GM18951 (cell line): Measurements from ENCODE around the gene IQCC.

Experiments
- POLR2A ChIP-seq: IDR thresholded peaks from 4 replicates; pipeline ENCODE4 v1.6.1; 2011; ENCODE audit warnings: mild to moderate bottlenecking; ENCODE audit not compliant: insufficient read length, insufficient read depth; ENCODE audit errors: extremely low read depth
- in situ Hi-C: fragments of 300-500 bp; cut with MboI; formaldehyde crosslinking; loops from one replicate; pipeline ENCODE4 v1.12.0; 2022; ENCODE audit warnings: low sequenced_read_pairs, mixed read lengths, inconsistent platforms; ENCODE audit not compliant: unreplicated experiment

IQCC gene

DNA sequence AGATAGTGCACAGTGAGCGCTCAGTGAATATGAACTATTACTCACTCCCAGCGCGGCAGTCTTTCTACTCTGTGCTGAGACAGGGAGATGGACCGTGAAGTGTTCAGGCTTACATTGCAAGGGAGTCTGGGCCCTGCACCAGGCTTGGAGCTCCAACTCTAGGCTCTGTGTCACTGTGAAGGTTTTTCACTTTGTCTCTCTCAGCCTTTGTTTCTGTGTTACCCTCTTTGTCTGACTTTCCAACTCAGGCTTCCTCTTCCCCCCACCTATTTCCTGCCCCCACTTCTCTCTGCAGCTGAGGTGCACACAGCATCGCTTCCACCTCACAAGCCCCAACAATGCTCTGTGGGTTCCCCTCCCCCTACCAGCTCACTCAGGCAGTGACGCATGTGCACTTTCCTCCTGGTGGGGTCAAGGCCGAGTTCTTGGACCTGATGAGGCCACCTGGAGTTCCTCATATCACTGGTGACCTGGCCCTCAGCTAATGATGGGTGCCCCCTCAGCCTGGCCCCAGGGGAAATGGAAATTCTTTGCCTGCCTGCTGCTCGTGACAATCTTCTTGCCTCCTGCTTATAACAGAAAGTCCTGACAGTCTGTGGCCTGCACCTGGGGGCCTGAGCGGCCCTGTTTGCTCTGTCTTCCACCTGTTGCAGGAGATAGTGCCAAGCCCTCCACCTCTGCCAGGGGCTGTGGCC is 44.5 kb downstream of the IQCC start:
- peak; percentile 59 for TF ChIP-seq POLR2A
- in situ Hi-C loops = no loop called here

DNA sequence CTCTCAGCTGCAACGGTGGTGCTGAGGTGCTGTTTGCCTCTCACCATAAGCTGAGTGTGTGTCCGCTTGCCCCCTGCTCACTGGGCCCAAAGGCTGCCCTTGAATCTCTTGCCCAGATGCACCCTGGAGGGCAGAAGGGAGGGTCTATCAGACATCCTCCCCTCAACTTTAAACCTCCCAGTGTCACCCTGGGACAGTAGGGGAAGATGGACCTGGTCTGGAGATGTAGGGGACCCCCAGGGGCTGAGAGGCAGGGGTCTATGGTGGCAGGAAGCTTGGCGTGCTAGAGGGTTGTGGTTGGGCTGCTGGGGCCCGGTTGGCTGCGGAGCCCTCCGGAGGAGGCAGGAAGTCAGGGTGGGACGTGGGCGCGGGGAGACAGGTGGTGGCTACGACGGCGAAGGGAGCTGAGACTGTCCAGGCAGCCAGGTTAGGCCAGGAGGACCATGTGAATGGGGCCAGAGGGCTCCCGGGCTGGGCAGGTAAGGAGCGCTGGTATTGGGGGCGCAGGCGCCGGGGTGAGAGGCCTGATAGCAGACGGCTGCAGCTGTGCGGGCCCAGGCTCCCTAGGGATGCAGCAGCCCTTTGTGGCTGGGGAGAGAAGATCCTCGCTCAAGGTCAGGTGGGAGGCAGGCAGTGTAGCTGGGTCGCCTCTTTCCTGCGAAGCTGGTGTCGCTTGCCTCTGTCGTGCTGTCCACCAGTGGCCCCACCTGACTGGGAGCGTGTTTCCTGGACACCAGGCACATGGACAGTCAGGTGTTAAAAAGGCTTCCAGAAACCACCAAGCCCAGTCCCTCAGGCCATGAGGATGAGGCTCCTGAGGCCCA is 45.6 kb downstream of the IQCC start, which contains the start of gene LCK:
Gene LCK (plus strand): TSS at position 373 of the 824 bp plus-strand sequence. CDS start 23,065 bp downstream, outside the sequence.
- TF ChIP-seq POLR2A = peak; percentile 63
- in situ Hi-C loops = no loop called here

DNA sequence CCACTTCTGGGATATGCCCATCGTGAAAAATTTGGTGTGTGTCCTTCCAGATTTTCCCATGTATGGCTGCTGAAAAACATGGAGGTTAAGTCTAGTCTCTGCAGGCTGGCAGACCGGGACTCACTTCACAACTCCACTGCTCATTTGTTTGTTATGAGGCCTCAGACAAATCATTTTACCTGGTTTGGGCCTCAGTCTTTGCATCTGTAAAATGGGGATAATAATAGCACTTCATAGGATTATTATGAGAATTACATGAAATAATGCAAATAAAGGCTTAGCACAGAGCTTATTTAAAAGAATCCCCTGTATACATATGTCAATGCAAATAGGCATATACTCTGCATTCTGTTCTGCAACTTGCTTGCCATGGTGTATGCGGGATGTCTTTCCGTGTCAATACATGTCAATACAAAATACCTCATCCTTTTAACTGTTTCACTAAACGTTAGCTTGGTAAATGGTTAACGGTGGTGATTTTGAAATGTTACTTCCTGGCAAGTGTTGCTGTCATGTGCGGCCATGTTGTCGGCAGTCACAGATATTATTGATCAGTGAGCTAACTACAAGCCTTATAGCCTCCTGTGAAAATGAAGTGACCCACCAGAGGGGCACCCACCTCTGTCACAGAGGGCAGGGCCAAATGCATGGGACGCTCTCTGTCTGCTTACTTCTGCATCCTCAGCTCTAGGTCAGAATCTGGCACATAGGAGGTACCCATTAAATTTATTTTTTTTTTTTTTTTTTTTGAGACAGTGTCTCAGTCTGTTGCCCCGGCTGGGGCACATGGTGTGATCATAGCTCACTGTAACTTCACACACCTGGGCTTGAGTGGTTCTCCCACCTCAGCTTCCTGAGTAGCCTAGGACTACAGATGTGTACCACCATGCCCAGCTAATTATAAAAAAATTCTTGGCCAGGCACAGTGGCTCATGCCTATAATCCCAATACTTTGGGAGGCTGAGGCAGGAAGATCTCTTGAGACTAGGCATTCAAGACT is 49.9 kb downstream of the IQCC start:
- in situ Hi-C loops = no loop called here
- TF ChIP-seq POLR2A = no peak

DNA sequence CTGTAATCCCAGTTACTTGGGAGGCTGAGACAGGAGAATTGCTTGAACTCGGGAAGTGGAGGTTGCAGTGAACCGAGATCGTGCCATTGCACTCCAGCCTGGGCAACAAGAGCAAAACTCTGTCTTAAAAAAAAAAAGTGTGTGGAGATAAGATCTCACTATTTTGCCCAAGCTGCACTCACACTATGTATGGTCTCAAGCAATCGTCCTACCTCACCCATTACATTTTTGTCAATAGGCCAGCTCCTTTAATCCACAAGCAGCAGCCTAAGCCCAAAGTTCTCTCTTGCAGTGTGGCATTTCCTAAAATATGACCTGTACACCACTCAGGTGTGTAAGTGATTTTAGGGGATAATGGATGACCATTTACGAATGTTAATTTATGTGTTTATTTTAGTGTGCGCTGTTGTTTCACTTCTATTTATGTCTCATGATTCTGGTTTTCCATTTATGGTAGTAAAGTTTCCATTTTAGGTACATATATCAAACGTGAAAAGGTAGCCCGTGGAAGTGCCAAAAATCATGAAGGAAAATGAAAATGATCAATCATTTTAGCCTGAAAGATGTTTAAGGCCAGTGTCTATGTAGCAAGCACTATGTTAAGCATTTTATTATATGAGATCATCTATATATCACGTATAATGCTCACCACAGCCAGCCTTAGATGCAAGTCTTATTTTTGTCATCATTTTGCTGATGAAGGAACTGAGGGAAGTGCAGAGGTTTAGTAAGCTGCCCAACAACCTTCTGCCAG is 51.2 kb downstream of the IQCC start:
- in situ Hi-C loops = no loop called here
- no peak for TF ChIP-seq POLR2A

DNA sequence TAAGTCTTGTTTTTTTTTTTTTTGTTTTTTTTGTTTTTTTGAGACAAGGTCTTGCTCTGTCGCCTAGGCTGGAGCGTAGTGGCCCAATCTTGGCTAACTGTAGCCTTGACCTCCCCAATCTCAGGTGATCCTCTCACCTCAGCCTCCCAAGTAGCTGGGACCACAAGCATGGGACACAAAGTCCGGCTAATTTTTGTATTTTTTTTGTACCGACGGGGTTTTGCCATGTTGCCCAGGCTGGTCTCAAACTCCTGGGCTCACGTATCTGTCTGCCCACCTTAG is 51.7 kb downstream of the IQCC start:
- TF ChIP-seq POLR2A = no peak
- in situ Hi-C loops = no loop called here
